Measurements from ENCODE around the gene COL26A1.

The COL26A1 gene

DNA sequence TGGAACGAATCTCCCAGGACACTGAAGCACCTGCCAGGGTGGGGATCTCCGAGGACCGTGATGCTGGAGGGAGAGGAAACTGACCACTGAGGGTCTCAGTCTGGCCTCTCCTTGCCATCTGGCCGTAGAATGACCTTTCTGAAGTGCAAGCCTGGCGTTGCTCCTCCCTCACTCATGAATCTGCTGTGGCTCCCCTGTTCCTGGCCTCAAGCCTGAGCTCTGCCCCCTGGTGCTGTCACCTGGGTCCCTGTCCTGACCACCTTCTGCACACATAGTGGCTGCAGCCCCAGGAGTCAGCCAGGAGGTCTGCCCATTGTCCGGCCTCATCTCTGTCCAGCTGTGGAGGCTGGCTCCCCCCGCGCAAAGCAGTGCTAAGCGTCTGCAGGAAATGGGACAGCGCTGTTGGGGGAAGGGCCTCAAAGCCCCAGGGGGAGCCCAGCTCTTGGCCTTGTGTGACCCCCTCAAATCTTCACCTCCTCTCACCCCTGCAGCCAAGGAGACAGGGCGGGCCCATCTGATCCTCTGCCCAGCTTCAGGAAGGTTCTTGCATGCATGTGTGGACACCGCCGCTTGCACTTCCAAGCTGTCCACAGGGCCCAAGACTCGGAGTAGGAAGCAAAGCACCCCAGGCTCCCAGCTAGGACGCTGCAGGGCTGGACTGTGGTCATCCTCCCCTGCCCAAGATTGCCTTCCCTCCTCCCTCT lies 200.7 kb downstream of the COL26A1 start:
- no peak overlapping the region for H4K91ac ChIP-seq (ENCODE audit: low read depth, low read length)
- H2AFZ ChIP-seq (ENCODE audit: insufficient read depth, low read length, poor library complexity) = no peak overlapping the region
- H3K4ac ChIP-seq (ENCODE audit: low read depth, low read length) = no peak overlapping the region
- H3K4me3 ChIP-seq (ENCODE audit: low read depth, low read length) = no peak overlapping the region
- no peak overlapping the region for H3K14ac ChIP-seq (ENCODE audit: low read length)
- H4K12ac ChIP-seq (ENCODE audit: low read depth, low read length) = no peak overlapping the region
- H3K27me3 ChIP-seq (ENCODE audit: insufficient read depth, low read length) = no peaks in the 10 kb centered on the region
- H4K8ac ChIP-seq (ENCODE audit: low read depth, low read length) = no peak overlapping the region
- DNase-seq = no peak
- no peak overlapping the region for H2BK12ac ChIP-seq (ENCODE audit: low read length)
- no peak overlapping the region for H3K23ac ChIP-seq (ENCODE audit: low read length)
- H2AK5ac ChIP-seq (ENCODE audit: low read length) = no peak overlapping the region
- no peak overlapping the region for H3K27ac ChIP-seq (ENCODE audit: low read depth, low read length)
- no peaks in the 10 kb centered on the region for H3K36me3 ChIP-seq (ENCODE audit: control insufficient read depth in 1 of 2, insufficient read depth in 2 of 2, low read length in 2 of 2)
- peaks cover 0 to 6% of the 10 kb centered on the region in 2 experiments for H3K4me1 ChIP-seq (ENCODE audit: control insufficient read depth in 1 of 2, insufficient read depth in 2 of 2, low read length in 2 of 2)
- H2BK120ac ChIP-seq (ENCODE audit: insufficient read depth, low read length, poor library complexity) = no peak overlapping the region
- no peak overlapping the region for H3K9ac ChIP-seq (ENCODE audit: low read length)
- no peaks in the 10 kb centered on the region for H3K79me2 ChIP-seq (ENCODE audit: control insufficient read depth, insufficient read depth, low read length, poor library complexity)
- no peak overlapping the region for H3K4me2 ChIP-seq (ENCODE audit: low read length)
- WGBS (ENCODE audit: extremely low coverage, insufficient coverage, insufficient read length) = no CpG with 5 or more reads among the region's 15 CpGs
- no peak overlapping the region for H3K18ac ChIP-seq (ENCODE audit: low read length)
- no peaks in the 10 kb centered on the region for H3K79me1 ChIP-seq (ENCODE audit: low read length)
- no peak overlapping the region for H2BK5ac ChIP-seq (ENCODE audit: low read depth, low read length, poor library complexity)
- H3K9me3 ChIP-seq (ENCODE audit: insufficient read depth, low read depth, low read length) = peaks cover 2% of the 10 kb centered on the region

DNA sequence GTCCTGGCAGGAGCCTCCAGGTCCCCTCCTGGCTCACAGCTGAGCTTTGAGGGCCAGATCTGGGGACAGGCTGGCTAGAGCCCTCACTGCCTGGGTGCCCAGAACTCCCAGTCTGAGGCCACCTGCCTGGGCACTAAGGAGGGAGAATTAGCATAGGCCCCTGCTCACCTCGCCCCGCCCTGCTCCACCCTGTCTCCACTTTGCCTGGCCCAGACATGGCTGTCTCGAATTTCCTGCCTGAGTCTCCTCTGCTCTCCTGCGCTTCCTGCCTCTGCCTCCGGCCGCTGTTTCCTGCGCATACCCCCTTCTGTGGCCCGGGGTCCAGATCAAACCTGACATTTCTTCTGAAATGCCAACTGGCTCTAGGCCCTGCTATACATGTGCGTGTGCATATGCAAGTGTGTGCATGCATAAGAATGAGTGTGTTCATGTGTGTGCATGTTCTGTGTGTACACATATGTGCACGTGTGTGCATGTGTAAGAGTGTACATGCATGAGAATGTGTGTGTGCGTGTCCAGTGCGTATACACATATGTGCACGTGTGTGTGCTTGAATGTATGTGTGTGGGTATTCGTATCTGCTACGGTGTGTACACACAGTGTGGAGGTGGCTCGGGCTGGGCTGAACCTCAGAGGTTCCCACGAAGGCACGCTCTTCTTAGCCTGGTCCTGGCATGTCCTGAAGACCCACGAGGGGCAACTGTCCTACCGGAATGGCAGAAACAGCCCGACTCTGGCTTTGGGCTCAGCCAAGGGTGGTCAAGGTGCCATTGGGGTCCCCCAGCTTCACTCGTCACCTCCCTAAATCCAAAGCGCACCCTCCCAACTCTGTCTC lies 201.5 kb downstream of the COL26A1 start:
- Histone ChIP-seq H3K9ac (ENCODE audit: low read length) (no peak overlapping the region), H3K4me3 (ENCODE audit: low read depth, low read length) (no peak overlapping the region), H3K18ac (ENCODE audit: low read length) (no peak overlapping the region), H3K4me1 (ENCODE audit: control insufficient read depth in 1 of 2, insufficient read depth in 2 of 2, low read length in 2 of 2) (peaks cover 0 to 6% of the 10 kb centered on the region in 2 experiments), H3K14ac (ENCODE audit: low read length) (no peak overlapping the region), H3K27ac (ENCODE audit: low read depth, low read length) (no peak overlapping the region), H3K36me3 (ENCODE audit: control insufficient read depth in 1 of 2, insufficient read depth in 2 of 2, low read length in 2 of 2) (no peaks in the 10 kb centered on the region), H4K8ac (ENCODE audit: low read depth, low read length) (no peak overlapping the region), H4K12ac (ENCODE audit: low read depth, low read length) (no peak overlapping the region), H2AFZ (ENCODE audit: insufficient read depth, low read length, poor library complexity) (no peak overlapping the region), H3K4ac (ENCODE audit: low read depth, low read length) (no peak overlapping the region), H3K9me3 (ENCODE audit: insufficient read depth, low read depth, low read length) (peaks cover 4% of the 10 kb centered on the region), H2BK5ac (ENCODE audit: low read depth, low read length, poor library complexity) (no peak overlapping the region), H3K79me1 (ENCODE audit: low read length) (no peaks in the 10 kb centered on the region), H3K79me2 (ENCODE audit: control insufficient read depth, insufficient read depth, low read length, poor library complexity) (no peaks in the 10 kb centered on the region), H2BK12ac (ENCODE audit: low read length) (no peak overlapping the region), H3K23ac (ENCODE audit: low read length) (no peak overlapping the region), H4K91ac (ENCODE audit: low read depth, low read length) (no peak overlapping the region), H3K27me3 (ENCODE audit: insufficient read depth, low read length) (no peaks in the 10 kb centered on the region), H2BK120ac (ENCODE audit: insufficient read depth, low read length, poor library complexity) (no peak overlapping the region), H2AK5ac (ENCODE audit: low read length) (no peak overlapping the region), H3K4me2 (ENCODE audit: low read length) (no peak overlapping the region)
- no peak for DNase-seq
- no CpG with 5 or more reads among the region's 23 CpGs for WGBS (ENCODE audit: extremely low coverage, insufficient coverage, insufficient read length)

DNA sequence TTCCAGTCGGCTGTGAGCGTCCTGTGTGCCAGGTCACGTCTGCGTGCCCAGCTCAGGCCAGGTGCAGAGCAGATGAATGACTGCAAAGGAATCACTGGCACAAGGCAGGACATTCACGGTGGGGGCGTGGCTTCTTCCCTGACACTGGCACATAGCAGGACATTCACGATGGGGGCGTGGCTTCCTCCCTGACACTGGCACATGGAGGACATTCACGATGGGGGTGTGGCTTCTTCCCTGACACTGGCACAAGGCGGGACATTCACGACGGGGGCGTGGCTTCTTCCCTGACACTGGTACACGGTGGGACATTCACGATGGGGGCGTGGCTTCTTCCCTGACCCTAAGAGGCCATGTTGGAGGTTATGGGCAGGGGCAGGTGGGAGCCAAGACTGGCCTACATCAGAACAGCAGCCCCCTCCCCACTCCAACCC lies 202.1 kb downstream of the COL26A1 start:
- Histone ChIP-seq H3K4me1 (ENCODE audit: control insufficient read depth in 1 of 2, insufficient read depth in 2 of 2, low read length in 2 of 2) (peaks cover 0 to 6% of the 10 kb centered on the region in 2 experiments), H3K14ac (ENCODE audit: low read length) (no peak overlapping the region), H2AFZ (ENCODE audit: insufficient read depth, low read length, poor library complexity) (no peak overlapping the region), H3K9me3 (ENCODE audit: insufficient read depth, low read depth, low read length) (peaks cover 4% of the 10 kb centered on the region), H3K9ac (ENCODE audit: low read length) (no peak overlapping the region), H4K91ac (ENCODE audit: low read depth, low read length) (no peak overlapping the region), H3K36me3 (ENCODE audit: control insufficient read depth in 1 of 2, insufficient read depth in 2 of 2, low read length in 2 of 2) (no peaks in the 10 kb centered on the region), H3K18ac (ENCODE audit: low read length) (no peak overlapping the region), H2BK5ac (ENCODE audit: low read depth, low read length, poor library complexity) (no peak overlapping the region), H3K27me3 (ENCODE audit: insufficient read depth, low read length) (no peaks in the 10 kb centered on the region), H2BK120ac (ENCODE audit: insufficient read depth, low read length, poor library complexity) (no peak overlapping the region), H3K27ac (ENCODE audit: low read depth, low read length) (no peak overlapping the region), H4K8ac (ENCODE audit: low read depth, low read length) (no peak overlapping the region), H2AK5ac (ENCODE audit: low read length) (no peak overlapping the region), H2BK12ac (ENCODE audit: low read length) (no peak overlapping the region), H3K4me2 (ENCODE audit: low read length) (no peak overlapping the region), H4K12ac (ENCODE audit: low read depth, low read length) (no peak overlapping the region), H3K23ac (ENCODE audit: low read length) (no peak overlapping the region), H3K4me3 (ENCODE audit: low read depth, low read length) (no peak overlapping the region), H3K79me1 (ENCODE audit: low read length) (no peaks in the 10 kb centered on the region), H3K79me2 (ENCODE audit: control insufficient read depth, insufficient read depth, low read length, poor library complexity) (no peaks in the 10 kb centered on the region), H3K4ac (ENCODE audit: low read depth, low read length) (no peak overlapping the region)
- no peak for DNase-seq
- WGBS (ENCODE audit: extremely low coverage, insufficient coverage, insufficient read length) = no CpG with 5 or more reads among the region's 16 CpGs

DNA sequence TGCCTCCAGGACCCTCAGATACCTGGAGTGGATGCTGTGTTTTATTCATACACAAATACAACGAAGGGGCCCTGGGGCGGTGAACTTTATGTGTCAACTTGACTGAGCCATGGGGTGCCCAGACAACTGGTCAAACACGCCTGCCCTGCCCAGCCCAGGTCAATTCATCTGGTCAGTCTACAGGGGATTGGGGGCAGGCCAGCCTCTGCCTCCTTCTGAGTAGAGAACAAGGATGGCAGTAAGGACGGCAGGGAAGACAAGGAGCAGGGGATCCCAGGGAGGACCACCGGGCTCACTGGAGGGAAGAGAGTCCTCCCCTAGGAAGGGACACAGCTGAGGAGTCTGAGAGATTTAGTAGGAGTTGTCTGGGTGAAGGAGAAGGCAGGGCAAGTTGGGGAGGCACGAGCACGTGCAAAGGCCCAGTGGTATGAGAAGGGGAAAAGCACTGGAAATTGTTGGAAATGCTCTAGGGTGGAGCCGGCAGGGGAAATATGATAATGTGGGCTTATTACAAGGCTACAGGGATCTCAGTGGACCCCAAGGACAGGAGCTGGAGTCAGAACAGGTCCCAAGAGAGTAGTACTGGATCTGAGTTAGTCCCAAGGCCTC lies 203.0 kb downstream of the COL26A1 start:
- Histone ChIP-seq H3K79me1 (ENCODE audit: low read length) (no peaks in the 10 kb centered on the region), H3K9me3 (ENCODE audit: insufficient read depth, low read depth, low read length) (peaks cover 4% of the 10 kb centered on the region), H3K36me3 (ENCODE audit: control insufficient read depth in 1 of 2, insufficient read depth in 2 of 2, low read length in 2 of 2) (no peaks in the 10 kb centered on the region), H4K8ac (ENCODE audit: low read depth, low read length) (no peak overlapping the region), H3K14ac (ENCODE audit: low read length) (no peak overlapping the region), H3K4ac (ENCODE audit: low read depth, low read length) (no peak overlapping the region), H3K27ac (ENCODE audit: low read depth, low read length) (no peak overlapping the region), H3K27me3 (ENCODE audit: insufficient read depth, low read length) (no peaks in the 10 kb centered on the region), H4K91ac (ENCODE audit: low read depth, low read length) (no peak overlapping the region), H2AK5ac (ENCODE audit: low read length) (no peak overlapping the region), H3K18ac (ENCODE audit: low read length) (no peak overlapping the region), H3K4me3 (ENCODE audit: low read depth, low read length) (no peak overlapping the region), H3K79me2 (ENCODE audit: control insufficient read depth, insufficient read depth, low read length, poor library complexity) (no peaks in the 10 kb centered on the region), H2BK5ac (ENCODE audit: low read depth, low read length, poor library complexity) (no peak overlapping the region), H4K12ac (ENCODE audit: low read depth, low read length) (no peak overlapping the region), H2AFZ (ENCODE audit: insufficient read depth, low read length, poor library complexity) (no peak overlapping the region), H3K4me2 (ENCODE audit: low read length) (no peak overlapping the region), H2BK120ac (ENCODE audit: insufficient read depth, low read length, poor library complexity) (no peak overlapping the region), H3K9ac (ENCODE audit: low read length) (no peak overlapping the region), H3K23ac (ENCODE audit: low read length) (no peak overlapping the region), H3K4me1 (ENCODE audit: control insufficient read depth in 1 of 2, insufficient read depth in 2 of 2, low read length in 2 of 2) (peaks cover 0 to 6% of the 10 kb centered on the region in 2 experiments), H2BK12ac (ENCODE audit: low read length) (no peak overlapping the region)
- WGBS (ENCODE audit: extremely low coverage, insufficient coverage, insufficient read length) = no CpG with 5 or more reads among the region's 8 CpGs
- no peak for DNase-seq
